Transverse colon (tissue), 4 donors: ENCODE measurements around the gene ATP23. TPM values are rescaled to one million over a fixed set of nuclear protein-coding genes. Genes with fewer than 3 reads are reported as not detected.

Source experiments
- DNase-seq: peaks from one replicate; pipeline ENCODE4 v3.0.0-alpha.2; 2019
- H3K27ac ChIP-seq, 4 donors: fragments of 200-600 bp; sonication (generic); 2 replicates each; pipeline ENCODE4 v1.5.1; 2016 to 2018; ENCODE audit warnings: inconsistent platforms in 4 of 4
- H3K27me3 ChIP-seq: fragments of 200-600 bp; sonication (generic); 2 replicates; pipeline ENCODE4 v1.5.1; 2017; ENCODE audit warnings: inconsistent platforms
- H3K36me3 ChIP-seq, 4 donors: fragments of 200-600 bp; sonication (generic); 2 replicates each; pipeline ENCODE4 v1.5.1; 2017 to 2019; ENCODE audit warnings: inconsistent platforms in 4 of 4
- H3K4me1 ChIP-seq, 4 donors: fragments of 200-600 bp; sonication (generic); 2 replicates each; pipeline ENCODE4 v1.5.1; 2017 to 2020; ENCODE audit warnings: inconsistent platforms in 4 of 4
- H3K4me3 ChIP-seq, 4 donors: fragments of 200-600 bp; sonication (generic); 1 replicate in 1 of 4; 2 replicates in 3 of 4; pipeline versions ENCODE4 v1.5.1 to v1.6.1; 2017 to 2019; ENCODE audit warnings: inconsistent platforms in 4 of 4
- H3K9me3 ChIP-seq, 2 donors: fragments of 200-600 bp; sonication (generic); 2 replicates each; pipeline ENCODE4 v1.5.1; 2017 to 2019; ENCODE audit warnings: inconsistent platforms in 2 of 2
- CTCF ChIP-seq, 5 experiments: fragments of 200-600 bp in 3 of 5; fragments of 450-650 bp in 2 of 5; sonication (generic) in 3 of 5; IDR thresholded peaks; 1 replicate in 2 of 5; 2 replicates in 3 of 5; pipeline ENCODE4 v1.5.1; 2016 to 2017; ENCODE audit warnings: antibody characterized with exemption in 5 of 5, inconsistent platforms in 3 of 5, mild to moderate bottlenecking in 2 of 5, moderate library complexity in 1 of 5
- EP300 ChIP-seq: sonication (generic); formaldehyde crosslinking; IDR thresholded peaks from one replicate; pipeline ENCODE4 v1.6.1; 2017; ENCODE audit warnings: antibody characterized with exemption, low read depth
- POLR2A ChIP-seq: fragments of 450-650 bp; IDR thresholded peaks from one replicate; pipeline ENCODE4 v1.6.1; 2016; ENCODE audit warnings: antibody characterized with exemption, mild to moderate bottlenecking, moderate library complexity
- POLR2AphosphoS5 ChIP-seq, 3 donors: sonication (generic); formaldehyde crosslinking; IDR thresholded peaks; one replicate each; pipeline ENCODE4 v1.6.1; 2016; ENCODE audit warnings: antibody characterized with exemption in 3 of 3
- WGBS, 2 donors: methylation state at CpG; one replicate each; pipeline ENCODE4 v1.1.5; 2018; ENCODE audit warnings: low coverage in 1 of 2; 5-methylcytosine and 5-hydroxymethylcytosine counted together
- in situ Hi-C, 4 donors: fragments of 200-750 bp; cut with MboI; loops; one replicate each; pipeline versions ENCODE4 v1.15.0 to v1.15.1; 2017; ENCODE audit warnings: low sequenced_read_pairs in 3 of 4, low pct_ligation_motif_present in 1 of 4, low pct_unique_long_range_greater_than_20kb in 1 of 4
- intact Hi-C: fragments of 100-400 bp; cut with DNase I; formaldehyde crosslinking; loops from one replicate; pipeline ENCODE4 v1.15.1; 2023; ENCODE audit warnings: low total_unique reads
- total RNA-seq, 4 donors: library from RNA; depleted of rRNA; stranded (reverse); fragments of >200 nt; gene quantifications; one replicate each; pipeline ENCODE4 v1.1.0, GENCODE V29; 2016

The ATP23 gene
- total RNA-seq, 4 donors from 2014 or later = 0.80 to 41.8 (median 24.5) TPM

- in situ Hi-C loops = no loop called here
- Histone ChIP-seq H3K27ac (no peak overlapping the region), H3K4me3 (no peak overlapping the region), H3K36me3 (no peaks in the 10 kb centered on the region), H3K9me3 (peaks cover 0 to 12% of the 10 kb centered on the region in 2 donors), H3K4me1 (no peaks in the 10 kb centered on the region), H3K27me3 (no peaks in the 10 kb centered on the region)
- intact Hi-C loops = no loop called here
- 87 to 90% methylated on average over 7 to 8 of the region's 8 CpGs for WGBS, 2 donors
- TF ChIP-seq POLR2AphosphoS5 (IDR thresholded peaks at IDR 0.05) = no peak
- no peak for TF ChIP-seq POLR2A
- TF ChIP-seq EP300 = no peak
- no peak for TF ChIP-seq CTCF (IDR thresholded peaks at IDR 0.05)
- DNase-seq = no peak
Observed at GRCh38 chr12:57965766-57966165, 24.4 kb downstream of the ATP23 start.

DNA sequence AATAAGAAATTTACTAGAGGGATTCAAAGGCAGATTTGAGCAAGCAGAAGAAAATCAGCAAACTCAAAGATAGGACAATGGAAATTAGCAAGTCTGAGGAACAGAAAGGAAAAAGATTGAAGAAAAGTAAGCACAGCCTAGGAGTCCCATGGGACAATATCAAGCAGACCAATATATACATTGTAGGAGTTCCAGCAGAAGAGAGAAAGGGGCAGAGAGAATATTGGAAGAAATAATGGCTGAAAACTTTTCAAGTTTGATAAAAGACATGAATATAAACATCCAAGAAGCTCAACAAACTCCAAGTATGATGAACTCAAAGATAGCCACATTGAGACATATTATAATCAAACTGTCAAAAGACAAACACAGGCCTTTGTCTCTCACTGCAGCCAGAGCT is 25.2 kb downstream of the ATP23 start:
- intact Hi-C loops (no loop called here), in situ Hi-C loops (no loop called here)
- Histone ChIP-seq H3K4me1 (no peaks in the 10 kb centered on the region), H3K9me3 (peaks cover 0 to 12% of the 10 kb centered on the region in 2 donors), H3K27ac (no peak overlapping the region), H3K27me3 (no peaks in the 10 kb centered on the region), H3K36me3 (no peaks in the 10 kb centered on the region), H3K4me3 (no peak overlapping the region)
- DNase-seq = no peak
- TF ChIP-seq POLR2A (no peak), POLR2AphosphoS5 (IDR thresholded peaks at IDR 0.05) (no peak), CTCF (IDR thresholded peaks at IDR 0.05) (no peak), EP300 (no peak)

DNA sequence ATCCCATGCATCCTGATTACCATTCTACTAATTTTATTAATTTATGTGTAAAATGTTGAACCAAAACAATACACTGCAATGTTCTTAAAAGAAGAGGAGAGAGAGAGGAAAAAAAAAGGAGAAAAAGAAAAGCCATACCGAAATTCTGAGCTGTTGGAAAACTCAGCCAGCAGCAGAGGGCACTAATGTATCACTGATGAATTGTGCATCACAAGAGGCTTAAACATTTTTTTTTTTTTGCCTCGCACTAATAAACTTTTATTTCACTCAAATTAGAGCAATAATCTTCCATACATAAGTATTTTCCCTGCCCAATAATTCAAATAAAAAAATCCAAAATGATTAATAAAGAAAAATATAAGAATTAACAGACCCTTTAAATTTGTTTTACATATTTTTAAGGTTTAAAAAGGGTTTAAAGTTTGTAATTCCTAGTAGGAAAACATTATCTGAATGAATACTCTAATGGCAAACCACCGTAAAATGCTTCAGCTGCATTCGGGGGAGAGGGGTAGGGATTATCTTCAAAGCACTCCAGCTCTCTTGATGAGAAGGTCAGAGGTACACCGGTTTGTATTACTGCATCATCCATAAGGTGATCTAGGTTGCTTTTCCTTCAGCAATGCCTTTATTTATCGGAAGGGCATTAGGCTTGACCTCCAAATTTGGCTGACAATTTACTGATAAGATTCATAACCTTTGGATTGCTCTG is 41.9 kb downstream of the ATP23 start:
- TF ChIP-seq EP300 (no peak), CTCF (IDR thresholded peaks at IDR 0.05) (peak; percentile 48 to 65 (median 56)), POLR2A (no peak), POLR2AphosphoS5 (IDR thresholded peaks at IDR 0.05) (no peak)
- DNase-seq = peak; percentile 30
- no peaks in the 10 kb centered on the region for H3K4me1 ChIP-seq
- H3K36me3 ChIP-seq = no peaks in the 10 kb centered on the region
- H3K4me3 ChIP-seq = no peak overlapping the region
- in situ Hi-C loops (loop anchor here in 3 of 4 donors (25.0 kb wide), 3 partner anchors 329 to 1179 kb away; no protein-coding TSS in a partner anchor), intact Hi-C loops (no loop called here)
- no peaks in the 10 kb centered on the region for H3K27me3 ChIP-seq
- H3K9me3 ChIP-seq = no peaks in the 10 kb centered on the region
- 36 to 37% methylated on average over 3 to 6 of the region's 6 CpGs for WGBS, 2 donors
- no peak overlapping the region for H3K27ac ChIP-seq

DNA sequence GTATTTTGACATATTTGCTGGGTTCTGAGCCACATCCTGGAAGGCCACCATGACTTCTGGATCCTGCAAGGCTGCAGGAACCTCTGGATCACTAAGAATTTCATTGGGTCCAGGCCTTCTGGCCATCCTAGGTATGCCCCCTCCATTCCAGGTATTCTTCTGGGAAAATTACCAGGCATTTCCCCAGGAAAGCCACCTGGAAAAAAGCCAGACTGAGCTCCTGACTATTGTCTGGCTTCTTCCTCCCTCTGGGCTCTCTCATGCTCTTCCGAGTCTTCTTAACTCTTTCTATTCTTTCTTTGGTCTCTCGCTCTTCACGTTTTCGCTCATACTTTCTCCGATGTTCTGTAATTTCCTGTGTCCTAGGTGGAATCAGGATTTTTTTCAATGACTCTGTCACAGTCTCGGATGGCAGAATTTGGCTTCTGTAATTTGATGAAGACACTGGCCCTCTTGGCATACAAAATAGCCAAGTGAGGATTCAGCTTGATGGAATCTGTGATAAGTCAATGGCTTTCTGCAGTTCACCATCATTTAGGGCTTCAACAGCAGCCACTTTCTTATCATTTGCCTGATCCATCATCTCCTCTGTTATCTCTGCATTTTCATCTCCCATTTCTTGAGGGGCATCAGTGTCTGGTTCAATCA is 42.6 kb downstream of the ATP23 start:
- Histone ChIP-seq H3K27me3 (no peaks in the 10 kb centered on the region), H3K36me3 (no peaks in the 10 kb centered on the region), H3K4me1 (no peaks in the 10 kb centered on the region), H3K9me3 (no peaks in the 10 kb centered on the region), H3K27ac (no peak overlapping the region), H3K4me3 (no peak overlapping the region)
- WGBS, 2 donors = 85 to 92% methylated on average over 6 of the region's 6 CpGs
- intact Hi-C loops (no loop called here), in situ Hi-C loops (loop anchor here in 3 of 4 donors (25.0 kb wide), 3 partner anchors 328 to 1178 kb away; no protein-coding TSS in a partner anchor)
- DNase-seq = no peak
- TF ChIP-seq POLR2AphosphoS5 (IDR thresholded peaks at IDR 0.05) = no peak
- no peak for TF ChIP-seq CTCF (IDR thresholded peaks at IDR 0.05)
- no peak for TF ChIP-seq POLR2A
- TF ChIP-seq EP300 = no peak
